Bone marrow (tissue), 2 donors: ENCODE measurements around the gene CEP57.

Experiments used
- DNase-seq, 2 donors: peaks; one replicate each; lab custom pipeline; 2025; lab: John Stamatoyannopoulos, UW

Gene CEP57

GRCh38 chr11:95790123-95790932 is at the start of gene CEP57:
TSS of gene CEP57 (plus strand) at chr11:95790498. CDS start at chr11:95790699, 201 bp downstream.
- DNase-seq: peak; percentile 87 to 95

DNA sequence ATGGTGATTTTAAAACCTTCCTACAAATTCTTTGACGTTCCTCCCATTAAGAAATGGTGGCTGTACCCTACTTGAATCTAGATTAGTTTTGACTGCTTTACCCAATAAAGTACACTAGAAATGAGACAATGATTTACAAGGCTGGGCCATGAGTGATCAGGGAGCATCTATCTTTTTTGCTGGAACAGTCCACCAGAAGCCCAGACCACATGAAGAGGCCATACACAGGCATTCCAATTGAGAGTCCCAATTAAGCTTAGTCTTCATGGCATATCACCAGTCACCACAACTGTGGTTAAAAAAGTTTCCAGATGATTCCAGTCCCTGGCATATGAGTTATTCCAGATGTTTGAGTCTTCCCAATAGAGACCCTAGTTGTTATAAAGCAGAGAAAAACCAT is 40.2 kb upstream of the CEP57 start:
- DNase-seq: no peak

DNA sequence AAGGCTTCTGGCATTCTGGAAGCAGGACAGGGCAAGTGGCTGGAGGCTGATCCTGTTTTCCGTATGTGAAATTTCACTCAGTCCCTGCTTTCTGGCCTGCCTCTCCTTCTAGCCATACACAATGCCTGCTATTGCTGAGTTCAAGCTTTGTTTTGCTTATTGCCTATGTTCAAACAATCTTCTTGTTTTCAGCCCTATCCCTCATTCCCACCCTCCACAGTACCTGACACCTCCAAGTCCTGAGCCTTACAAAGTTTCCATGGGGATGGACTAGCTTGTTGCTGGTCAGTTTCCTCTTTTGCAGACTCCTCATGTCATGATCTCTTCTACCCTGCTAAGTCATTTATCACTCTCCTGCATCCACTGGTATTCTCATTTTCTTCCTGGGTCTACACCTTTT is 38.8 kb upstream of the CEP57 start:
- DNase-seq: no peak

GRCh38 chr11:95760941-95761340 is 29.4 kb upstream of the CEP57 start:
- DNase-seq: no peak

- DNase-seq: no peak
Observed at GRCh38 chr11:95762534-95762933, 27.8 kb upstream of the CEP57 start.

DNA sequence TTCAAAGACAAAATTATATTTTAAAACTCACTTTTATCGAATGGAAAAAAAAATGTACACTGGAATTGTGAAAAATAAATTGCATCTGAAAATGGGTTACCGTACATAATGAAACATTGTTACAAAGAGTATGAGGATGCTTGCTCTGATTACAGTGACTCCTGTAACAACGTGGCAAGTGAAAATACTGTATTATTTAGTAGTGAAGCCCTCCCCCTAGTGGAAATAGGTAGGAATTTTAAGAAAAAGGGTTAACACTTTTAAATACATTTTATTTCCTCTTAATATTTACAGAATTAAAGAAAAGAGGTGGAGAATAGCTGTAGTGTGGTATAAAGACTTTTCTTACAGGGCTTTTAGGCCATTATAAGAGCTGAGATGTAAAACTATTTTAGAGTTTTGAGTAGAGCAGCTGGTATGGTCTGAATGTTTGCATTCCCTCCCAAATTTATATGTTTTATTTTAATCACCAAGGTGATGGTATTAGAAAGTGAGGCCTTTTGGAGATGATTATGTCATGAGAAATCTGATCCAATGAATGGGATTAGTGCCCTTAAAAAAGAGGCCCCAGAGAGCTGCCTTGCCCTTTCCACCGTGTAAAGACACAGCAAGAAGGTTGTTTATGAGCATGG is 25.9 kb upstream of the CEP57 start:
- peak in 1 of 2 donors; percentile 75 for DNase-seq

DNA sequence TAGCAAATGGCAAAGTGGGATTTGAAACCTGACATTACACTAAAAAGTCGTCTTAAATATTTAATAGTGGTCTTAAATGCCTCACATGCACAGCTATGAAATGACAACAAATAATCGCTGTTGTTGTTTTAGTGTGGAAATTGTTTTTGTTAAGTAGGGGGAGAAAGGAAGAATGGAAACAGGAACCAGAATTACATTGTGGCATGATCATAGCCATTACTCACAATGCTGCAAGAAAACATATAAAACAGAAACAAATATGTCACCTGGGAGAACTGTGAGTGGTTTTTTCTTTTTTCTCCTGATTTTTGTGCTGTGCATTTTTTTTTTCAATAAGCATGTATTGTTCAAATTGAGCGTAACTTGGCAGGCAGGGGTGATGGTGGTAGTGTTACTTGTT is 23.6 kb upstream of the CEP57 start:
- DNase-seq: no peak

GRCh38 chr11:95767498-95767897 is 22.8 kb upstream of the CEP57 start:
- DNase-seq: no peak

GRCh38 chr11:95768521-95768920 is 21.8 kb upstream of the CEP57 start:
- DNase-seq: no peak

DNA sequence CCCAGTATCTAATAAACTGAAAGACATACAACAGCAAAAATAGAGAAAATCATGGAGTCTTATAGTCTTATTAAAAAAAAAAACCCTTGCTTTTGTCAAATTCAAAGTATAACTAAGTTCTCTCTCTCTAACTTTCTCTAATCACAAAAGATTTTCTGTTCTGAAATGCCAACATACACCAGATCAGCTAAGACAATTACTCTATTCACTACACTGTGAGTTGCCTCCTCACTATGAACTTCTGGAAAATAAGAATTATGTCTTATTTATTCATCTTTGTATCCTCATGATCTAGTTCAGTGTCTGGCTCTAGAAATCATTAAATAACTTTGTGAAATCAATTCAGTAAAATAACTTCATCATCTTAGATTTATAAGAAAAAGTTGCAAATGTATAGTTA is 13.4 kb upstream of the CEP57 start:
- no peak for DNase-seq

- DNase-seq: no peak
Observed at GRCh38 chr11:95778699-95779098, 11.6 kb upstream of the CEP57 start.

DNA sequence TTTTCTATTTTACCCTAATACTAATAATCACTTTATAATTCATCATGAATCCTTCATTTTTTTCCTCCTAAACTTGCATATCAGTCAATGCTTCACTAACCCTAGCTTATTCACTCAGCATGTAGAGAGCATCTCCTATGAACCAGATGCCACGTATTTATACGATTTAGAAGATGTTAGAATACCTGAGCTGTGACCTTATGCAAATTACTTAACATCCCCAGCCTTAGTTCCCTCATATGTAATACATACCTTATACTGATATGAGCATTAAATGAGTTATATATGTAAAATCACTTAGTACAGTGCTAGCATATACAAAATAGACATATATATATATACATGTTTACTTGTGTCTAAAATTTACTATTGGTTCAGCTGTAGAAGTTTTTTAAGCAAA is 9.8 kb upstream of the CEP57 start:
- no peak for DNase-seq

GRCh38 chr11:95788921-95789505 is 1.3 kb upstream of the CEP57 start:
- peak in 1 of 2 donors; percentile 65 for DNase-seq

DNA sequence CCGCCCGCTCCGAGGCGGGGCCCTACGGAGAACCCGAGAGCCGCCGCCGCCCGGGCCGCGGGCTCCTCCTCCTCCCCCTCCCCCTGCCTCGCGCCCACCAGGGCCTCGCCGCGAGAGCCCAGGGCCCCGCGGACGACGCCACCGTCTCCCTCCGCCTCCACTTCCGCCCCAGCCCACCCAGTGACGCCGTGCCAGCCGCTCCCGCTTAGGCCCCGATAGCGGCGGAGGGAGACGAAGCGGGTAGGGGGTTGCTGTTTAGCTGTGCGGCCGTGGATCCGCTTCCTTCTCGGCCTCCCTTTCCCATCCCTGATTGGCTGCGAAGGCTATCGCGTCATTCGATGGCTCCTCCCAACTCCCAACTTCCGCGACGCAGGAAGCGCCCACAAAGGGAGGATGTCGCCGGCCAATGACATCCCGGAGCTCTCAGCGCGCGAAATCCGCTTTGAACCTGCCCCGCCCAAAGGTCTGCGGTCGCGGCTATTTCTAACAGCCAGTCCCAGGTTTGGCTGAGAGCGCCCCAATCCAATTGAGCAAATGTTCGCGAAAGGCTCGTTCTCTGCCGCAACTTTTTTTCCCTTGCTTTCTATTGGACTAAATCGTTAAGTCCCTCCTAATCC is 684 bp upstream of the CEP57 start, which contains the start of gene FAM76B:
TSS of gene FAM76B (minus strand) at position 277 of the 617 bp plus-strand sequence. CDS start 304 bp downstream, outside the sequence.
- peak; percentile 90 to 97 for DNase-seq

- no peak for DNase-seq
Observed at GRCh38 chr11:95790933-95791708, 823 bp downstream of the CEP57 start.

DNA sequence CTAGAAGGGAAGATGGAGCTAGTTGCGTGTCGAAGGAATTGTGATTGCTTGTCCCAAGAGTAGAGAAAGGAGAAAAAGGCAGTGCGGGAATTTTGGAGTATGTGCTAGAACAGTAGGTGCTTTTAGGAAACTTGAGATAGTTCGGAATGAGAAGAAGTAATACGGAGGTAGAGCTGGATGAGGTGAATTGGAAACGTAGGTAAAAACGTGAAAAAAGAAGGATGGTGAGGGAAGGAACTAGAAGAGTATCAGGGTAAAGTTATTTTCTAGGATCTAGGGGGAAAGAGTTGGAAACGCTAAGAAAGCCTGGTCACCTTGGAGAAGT is 1.4 kb downstream of the CEP57 start:
- no peak for DNase-seq

DNA sequence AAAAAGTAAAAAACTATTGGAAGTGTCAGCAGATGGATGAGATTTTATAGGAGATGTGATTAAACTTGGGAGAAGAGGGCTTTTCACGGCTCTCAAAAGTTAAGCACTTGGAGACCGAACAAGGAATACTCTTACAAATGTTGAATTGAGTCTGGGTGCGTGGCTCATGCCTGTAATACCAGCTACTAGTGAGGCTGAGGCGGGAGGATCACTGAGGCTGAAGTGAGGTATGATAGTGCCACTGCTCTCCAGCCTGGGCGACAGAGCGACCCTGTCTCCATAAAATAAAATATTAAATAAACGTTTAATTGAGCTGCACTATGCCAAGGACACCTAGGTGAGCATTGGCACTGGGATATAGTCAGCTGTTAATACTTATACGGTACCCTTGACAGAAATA is 1.9 kb downstream of the CEP57 start:
- DNase-seq: no peak

- DNase-seq: no peak
Observed at GRCh38 chr11:95792700-95793099, 2.4 kb downstream of the CEP57 start.

DNA sequence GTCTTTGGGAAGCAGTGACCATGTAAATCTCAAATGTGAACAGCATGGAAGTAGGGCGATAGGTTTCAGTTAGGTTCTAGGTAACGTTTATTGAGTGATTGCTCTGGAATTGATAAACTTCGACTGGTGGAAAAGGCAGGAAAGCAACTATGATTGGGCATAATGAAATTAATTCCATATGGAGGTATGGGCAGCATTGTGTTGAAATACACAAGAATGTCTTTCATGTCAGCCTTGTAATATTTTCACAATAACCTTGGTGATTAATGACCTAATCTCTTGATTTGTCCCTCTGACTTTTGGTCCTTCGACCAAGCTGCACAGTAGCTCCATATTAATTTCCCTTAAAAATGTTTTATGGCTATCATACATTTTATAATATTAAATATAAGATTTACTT is 2.8 kb downstream of the CEP57 start:
- no peak for DNase-seq

GRCh38 chr11:95794086-95794485 is 3.8 kb downstream of the CEP57 start:
- DNase-seq: no peak

DNA sequence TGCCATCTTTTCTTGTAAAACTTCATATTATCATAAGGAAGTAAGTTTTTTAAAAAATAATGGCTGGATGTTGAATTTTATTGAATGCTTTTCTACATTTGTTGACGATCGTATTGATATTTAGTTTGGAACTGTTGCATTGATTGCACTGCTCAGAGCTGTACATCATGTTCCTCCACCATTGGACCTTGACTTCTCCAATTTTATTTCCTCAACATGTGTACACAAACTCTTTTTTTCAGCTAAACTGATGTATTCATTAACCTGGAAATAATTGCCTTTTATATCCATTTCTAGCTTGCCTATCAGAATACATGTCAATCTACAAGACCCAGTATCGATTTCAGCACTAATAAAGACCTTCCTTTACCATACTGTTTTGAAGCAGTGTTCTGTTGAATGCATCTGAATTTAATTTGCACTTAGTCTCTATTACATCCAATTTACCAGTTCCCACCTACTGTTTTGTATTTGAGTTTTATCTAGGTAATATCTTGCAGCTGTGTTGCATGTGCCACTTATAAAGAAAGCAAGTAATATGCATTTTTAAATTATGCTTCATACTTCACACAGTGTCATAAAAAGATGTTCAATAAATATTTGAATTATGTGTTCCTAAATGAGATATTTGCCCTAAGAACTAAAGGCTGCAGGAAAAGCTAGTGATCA is 5.5 kb downstream of the CEP57 start:
- DNase-seq: no peak
